ENCODE results near the gene LYPD6B.

The LYPD6B gene

GRCh38 chr2:149062531-149062930, 24.0 kb downstream of the LYPD6B start:
- H2BK12ac ChIP-seq (ENCODE audit: low read length) = no peak overlapping the region
- no peaks in the 10 kb centered on the region for H3K9me3 ChIP-seq (replicated peaks in 1 of 2; ENCODE audit: control insufficient read depth in 2 of 2, insufficient read depth in 1 of 2, low read depth in 1 of 2, low read length in 2 of 2)
- H3K27me3 ChIP-seq (ENCODE audit: control insufficient read depth in 3 of 3, insufficient read depth in 3 of 3, low read depth in 1 of 3, low read length in 3 of 3) = peaks cover 0 to 4% (median 0%) of the 10 kb centered on the region in 3 experiments
- H2BK120ac ChIP-seq (ENCODE audit: low read depth, low read length) = no peak overlapping the region
- H2AK5ac ChIP-seq (ENCODE audit: low read depth, low read length) = no peak overlapping the region
- WGBS, 2 donors (ENCODE audit: extremely low coverage in 2 of 2, insufficient read length in 2 of 2, insufficient replicate concordance in 1 of 2) = no CpG with 5 or more reads among the region's 3 CpGs
- no peaks in the 10 kb centered on the region for H3K4me1 ChIP-seq (ENCODE audit: control insufficient read depth in 2 of 2, insufficient read depth in 1 of 2, low read depth in 1 of 2, low read length in 2 of 2)
- H3K9ac ChIP-seq (ENCODE audit: low read depth, low read length, poor library complexity) = no peak overlapping the region
- H3K4me3 ChIP-seq (ENCODE audit: low read length in 2 of 2) = no peak overlapping the region
- H3K23ac ChIP-seq (ENCODE audit: low read depth, low read length, poor library complexity) = no peak overlapping the region
- H3K4me2 ChIP-seq (ENCODE audit: insufficient read depth, low read length, poor library complexity, severe bottlenecking) = no peak overlapping the region
- no peak overlapping the region for H2BK15ac ChIP-seq (ENCODE audit: low read length)
- H3K18ac ChIP-seq (ENCODE audit: low read length) = no peak overlapping the region
- no peaks in the 10 kb centered on the region for H3K36me3 ChIP-seq (replicated peaks in 1 of 2; ENCODE audit: control insufficient read depth in 2 of 2, insufficient read depth in 2 of 2, low read length in 2 of 2)
- H3K14ac ChIP-seq (ENCODE audit: low read length) = no peak overlapping the region
- H2BK5ac ChIP-seq (ENCODE audit: low read length) = no peak overlapping the region
- DNase-seq (ENCODE audit: low spot score) = no peak
- no peak overlapping the region for H4K91ac ChIP-seq (ENCODE audit: low read depth, low read length, poor library complexity)
- H3K27ac ChIP-seq (replicated peaks; ENCODE audit: low read length) = no peak overlapping the region
- no peak overlapping the region for H2AFZ ChIP-seq (ENCODE audit: low read length)
- H4K8ac ChIP-seq (ENCODE audit: low read depth, low read length) = no peak overlapping the region
- no peak overlapping the region for H3K4ac ChIP-seq (ENCODE audit: low read length)
- H3K79me1 ChIP-seq (ENCODE audit: low read depth, low read length) = no peaks in the 10 kb centered on the region

- Histone ChIP-seq H3K36me3 (replicated peaks in 1 of 2; ENCODE audit: control insufficient read depth in 2 of 2, insufficient read depth in 2 of 2, low read length in 2 of 2) (no peaks in the 10 kb centered on the region), H3K18ac (ENCODE audit: low read length) (no peak overlapping the region), H3K9me3 (replicated peaks in 1 of 2; ENCODE audit: control insufficient read depth in 2 of 2, insufficient read depth in 1 of 2, low read depth in 1 of 2, low read length in 2 of 2) (no peaks in the 10 kb centered on the region), H3K27me3 (ENCODE audit: control insufficient read depth in 3 of 3, insufficient read depth in 3 of 3, low read depth in 1 of 3, low read length in 3 of 3) (peaks cover 0 to 2% (median 0%) of the 10 kb centered on the region in 3 experiments), H3K4me3 (ENCODE audit: low read length in 2 of 2) (no peak overlapping the region), H2BK15ac (ENCODE audit: low read length) (no peak overlapping the region), H2AFZ (ENCODE audit: low read length) (no peak overlapping the region), H4K8ac (ENCODE audit: low read depth, low read length) (no peak overlapping the region), H2BK120ac (ENCODE audit: low read depth, low read length) (no peak overlapping the region), H3K4ac (ENCODE audit: low read length) (no peak overlapping the region), H3K4me2 (ENCODE audit: insufficient read depth, low read length, poor library complexity, severe bottlenecking) (no peak overlapping the region), H3K4me1 (ENCODE audit: control insufficient read depth in 2 of 2, insufficient read depth in 1 of 2, low read depth in 1 of 2, low read length in 2 of 2) (no peaks in the 10 kb centered on the region), H3K14ac (ENCODE audit: low read length) (no peak overlapping the region), H4K91ac (ENCODE audit: low read depth, low read length, poor library complexity) (no peak overlapping the region), H3K79me1 (ENCODE audit: low read depth, low read length) (no peaks in the 10 kb centered on the region), H2BK5ac (ENCODE audit: low read length) (no peak overlapping the region), H3K9ac (ENCODE audit: low read depth, low read length, poor library complexity) (no peak overlapping the region), H3K27ac (replicated peaks; ENCODE audit: low read length) (no peak overlapping the region), H2BK12ac (ENCODE audit: low read length) (no peak overlapping the region), H3K23ac (ENCODE audit: low read depth, low read length, poor library complexity) (no peak overlapping the region), H2AK5ac (ENCODE audit: low read depth, low read length) (no peak overlapping the region)
- no peak for DNase-seq (ENCODE audit: low spot score)
- WGBS, 2 donors (ENCODE audit: extremely low coverage in 2 of 2, insufficient read length in 2 of 2, insufficient replicate concordance in 1 of 2) = no CpG with 5 or more reads among the region's 4 CpGs
Measured at GRCh38 chr2:149063177-149063576, 24.7 kb downstream of the LYPD6B start.

- Histone ChIP-seq H3K36me3 (replicated peaks in 1 of 2; ENCODE audit: control insufficient read depth in 2 of 2, insufficient read depth in 2 of 2, low read length in 2 of 2) (no peaks in the 10 kb centered on the region), H2AK5ac (ENCODE audit: low read depth, low read length) (no peak overlapping the region), H3K27me3 (ENCODE audit: control insufficient read depth in 3 of 3, insufficient read depth in 3 of 3, low read depth in 1 of 3, low read length in 3 of 3) (peaks cover 0 to 2% (median 0%) of the 10 kb centered on the region in 3 experiments), H4K91ac (ENCODE audit: low read depth, low read length, poor library complexity) (no peak overlapping the region), H2BK5ac (ENCODE audit: low read length) (no peak overlapping the region), H3K9me3 (replicated peaks in 1 of 2; ENCODE audit: control insufficient read depth in 2 of 2, insufficient read depth in 1 of 2, low read depth in 1 of 2, low read length in 2 of 2) (no peaks in the 10 kb centered on the region), H2BK12ac (ENCODE audit: low read length) (no peak overlapping the region), H3K4me1 (ENCODE audit: control insufficient read depth in 2 of 2, insufficient read depth in 1 of 2, low read depth in 1 of 2, low read length in 2 of 2) (no peaks in the 10 kb centered on the region), H3K4ac (ENCODE audit: low read length) (no peak overlapping the region), H3K9ac (ENCODE audit: low read depth, low read length, poor library complexity) (no peak overlapping the region), H3K18ac (ENCODE audit: low read length) (no peak overlapping the region), H2BK15ac (ENCODE audit: low read length) (no peak overlapping the region), H4K8ac (ENCODE audit: low read depth, low read length) (no peak overlapping the region), H3K4me3 (ENCODE audit: low read length in 2 of 2) (no peak overlapping the region), H3K79me1 (ENCODE audit: low read depth, low read length) (no peaks in the 10 kb centered on the region), H2AFZ (ENCODE audit: low read length) (no peak overlapping the region), H3K27ac (replicated peaks; ENCODE audit: low read length) (no peak overlapping the region), H3K23ac (ENCODE audit: low read depth, low read length, poor library complexity) (no peak overlapping the region), H3K4me2 (ENCODE audit: insufficient read depth, low read length, poor library complexity, severe bottlenecking) (no peak overlapping the region), H2BK120ac (ENCODE audit: low read depth, low read length) (no peak overlapping the region), H3K14ac (ENCODE audit: low read length) (no peak overlapping the region)
- DNase-seq (ENCODE audit: low spot score) = no peak
- no CpG with 5 or more reads among the region's 3 CpGs for WGBS, 2 donors (ENCODE audit: extremely low coverage in 2 of 2, insufficient read length in 2 of 2, insufficient replicate concordance in 1 of 2)
Measured at GRCh38 chr2:149064365-149064841, 25.9 kb downstream of the LYPD6B start.

- DNase-seq (ENCODE audit: low spot score) = no peak
- no CpG with 5 or more reads among the region's 5 CpGs for WGBS, 2 donors (ENCODE audit: extremely low coverage in 2 of 2, insufficient read length in 2 of 2, insufficient replicate concordance in 1 of 2)
- Histone ChIP-seq H2BK15ac (ENCODE audit: low read length) (no peak overlapping the region), H3K79me1 (ENCODE audit: low read depth, low read length) (no peaks in the 10 kb centered on the region), H3K4me3 (ENCODE audit: low read length in 2 of 2) (no peak overlapping the region), H2AFZ (ENCODE audit: low read length) (no peak overlapping the region), H3K23ac (ENCODE audit: low read depth, low read length, poor library complexity) (no peak overlapping the region), H2BK12ac (ENCODE audit: low read length) (no peak overlapping the region), H3K18ac (ENCODE audit: low read length) (no peak overlapping the region), H2BK5ac (ENCODE audit: low read length) (no peak overlapping the region), H3K14ac (ENCODE audit: low read length) (no peak overlapping the region), H3K4me1 (ENCODE audit: control insufficient read depth in 2 of 2, insufficient read depth in 1 of 2, low read depth in 1 of 2, low read length in 2 of 2) (no peaks in the 10 kb centered on the region), H2BK120ac (ENCODE audit: low read depth, low read length) (no peak overlapping the region), H3K9ac (ENCODE audit: low read depth, low read length, poor library complexity) (no peak overlapping the region), H3K36me3 (replicated peaks in 1 of 2; ENCODE audit: control insufficient read depth in 2 of 2, insufficient read depth in 2 of 2, low read length in 2 of 2) (no peaks in the 10 kb centered on the region), H3K9me3 (replicated peaks in 1 of 2; ENCODE audit: control insufficient read depth in 2 of 2, insufficient read depth in 1 of 2, low read depth in 1 of 2, low read length in 2 of 2) (no peaks in the 10 kb centered on the region), H3K27ac (replicated peaks; ENCODE audit: low read length) (no peak overlapping the region), H4K8ac (ENCODE audit: low read depth, low read length) (no peak overlapping the region), H4K91ac (ENCODE audit: low read depth, low read length, poor library complexity) (no peak overlapping the region), H3K27me3 (ENCODE audit: control insufficient read depth in 3 of 3, insufficient read depth in 3 of 3, low read depth in 1 of 3, low read length in 3 of 3) (peaks cover 0 to 2% (median 0%) of the 10 kb centered on the region in 3 experiments), H3K4me2 (ENCODE audit: insufficient read depth, low read length, poor library complexity, severe bottlenecking) (no peak overlapping the region), H3K4ac (ENCODE audit: low read length) (no peak overlapping the region), H2AK5ac (ENCODE audit: low read depth, low read length) (no peak overlapping the region)
Measured at GRCh38 chr2:149064856-149065630, 26.5 kb downstream of the LYPD6B start.
